Activated CD4-positive, alpha-beta T cell treated with anti-CD3 and anti-CD28 coated beads for 1 hour (primary cell): ENCODE results near the gene SGK1.
"Not testable (repeated sequence)": the region's sequence is repeated elsewhere in the genome, so short reads cannot be mapped to it uniquely, and the experiment has no call there.

ENCODE experiments used
- DNase-seq: peaks from one replicate; pipeline ENCODE4 v3.0.0-alpha.2; 2020

SGK1 gene

GRCh38 chr6:134249759-134250602 is 67.9 kb downstream of the SGK1 start:
- no peak for DNase-seq

GRCh38 chr6:134249239-134249758 is 68.6 kb downstream of the SGK1 start:
- no peak for DNase-seq

- no peak for DNase-seq
These were observed 69.9 kb downstream of the SGK1 start for GRCh38 chr6:134247844-134248580.

GRCh38 chr6:134247231-134247833 is 70.6 kb downstream of the SGK1 start:
- peak; percentile 44 for DNase-seq

- DNase-seq, result no peak
These were observed 72.2 kb downstream of the SGK1 start for GRCh38 chr6:134245706-134246105.

GRCh38 chr6:134245041-134245440 is 72.9 kb downstream of the SGK1 start:
- no peak for DNase-seq

- DNase-seq, result peak; percentile 64
These were observed 77.1 kb downstream of the SGK1 start for GRCh38 chr6:134240665-134241431.

- DNase-seq, result no peak
These were observed 78.7 kb downstream of the SGK1 start for GRCh38 chr6:134238960-134239795.

GRCh38 chr6:134238006-134238405 is 79.9 kb downstream of the SGK1 start:
- DNase-seq, result no peak

- no peak for DNase-seq
These were observed 81.8 kb downstream of the SGK1 start for GRCh38 chr6:134235937-134236751.

GRCh38 chr6:134235334-134235733 is 82.6 kb downstream of the SGK1 start:
- not testable (repeated sequence) for DNase-seq

- no peak for DNase-seq
These were observed 84.5 kb downstream of the SGK1 start for GRCh38 chr6:134233180-134233955.

- DNase-seq, result no peak
These were observed 87.0 kb downstream of the SGK1 start for GRCh38 chr6:134230940-134231339.

GRCh38 chr6:134230087-134230700 is 87.7 kb downstream of the SGK1 start:
- no peak for DNase-seq

- no peak for DNase-seq
These were observed 88.4 kb downstream of the SGK1 start for GRCh38 chr6:134229520-134229919.

- DNase-seq, result no peak
These were observed 94.0 kb downstream of the SGK1 start for GRCh38 chr6:134223796-134224420.

- no peak for DNase-seq
These were observed 96.7 kb downstream of the SGK1 start for GRCh38 chr6:134221250-134221649.

- no peak for DNase-seq
These were observed 100.1 kb downstream of the SGK1 start for GRCh38 chr6:134217798-134218140.

GRCh38 chr6:134217105-134217797 is 100.7 kb downstream of the SGK1 start:
- DNase-seq, result no peak
